Stimulated activated CD4-positive, alpha-beta T cell treated with anti-CD3 and anti-CD28 coated beads, Interleukin-2, amount 100 ng/mL, for 4 hours (primary cell): ENCODE data around the gene IMPDH2.
"Not testable (repeated sequence)": the region's sequence is repeated elsewhere in the genome, so short reads cannot be mapped to it uniquely, and the experiment has no call there.

Source experiments
- DNase-seq: peaks from one replicate; pipeline ENCODE4 v3.0.0-alpha.2; 2020; ENCODE audit warnings: low read depth

Gene IMPDH2

GRCh38 chr3:49021213-49021812 is 7.9 kb downstream of the IMPDH2 start:
- peak; percentile 98 for DNase-seq

DNA sequence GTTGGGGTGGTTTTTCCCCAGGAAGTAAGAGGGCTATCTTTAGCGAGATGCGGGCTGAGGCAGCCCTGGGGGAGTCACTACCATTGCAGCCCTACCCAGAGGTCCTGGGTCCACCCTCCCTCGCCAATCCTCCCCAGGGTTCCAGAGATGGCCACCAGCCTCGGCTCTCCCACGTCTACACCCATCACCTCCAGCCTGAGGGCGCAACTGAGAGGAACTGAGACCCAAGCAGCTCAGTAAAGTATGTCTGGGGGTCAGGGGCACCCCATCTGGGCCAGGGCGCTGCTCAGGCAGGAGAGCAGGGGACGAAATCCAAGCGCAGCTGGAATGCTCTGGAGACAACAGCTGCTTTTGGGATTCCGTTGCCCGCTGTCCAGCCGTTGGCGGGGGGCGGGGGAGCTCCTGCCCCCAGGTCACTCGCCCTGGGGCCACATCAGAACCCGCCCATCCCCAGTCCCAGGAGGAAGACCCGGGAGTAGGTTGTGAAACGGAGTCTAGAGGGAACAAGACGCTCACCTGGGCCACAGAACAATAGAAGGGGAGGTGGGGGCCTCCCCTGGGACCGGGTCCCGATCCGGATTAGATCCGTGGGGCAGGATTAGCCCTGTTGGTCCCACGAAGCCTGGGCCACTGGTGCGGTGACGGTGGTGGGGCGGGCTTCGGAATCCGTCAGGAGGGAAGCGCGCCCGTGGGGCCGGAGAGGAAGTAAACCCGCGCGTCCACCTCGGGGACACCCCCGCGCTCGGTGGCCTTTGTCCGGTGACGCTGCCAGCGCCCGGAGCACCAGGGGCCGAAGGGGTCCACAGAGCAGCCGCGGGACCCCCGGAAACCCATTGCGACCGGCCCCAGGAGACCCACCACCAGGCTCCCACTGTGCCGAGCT is 8.6 kb downstream of the IMPDH2 start:
- no peak for DNase-seq

- DNase-seq = no peak
Measured at GRCh38 chr3:49019941-49020329, 9.3 kb downstream of the IMPDH2 start.

- no peak for DNase-seq
Measured at GRCh38 chr3:49018707-49019006, 10.5 kb downstream of the IMPDH2 start.

- peak; percentile 39 for DNase-seq
Measured at GRCh38 chr3:49017971-49018706, 11.1 kb downstream of the IMPDH2 start, which contains the start of gene DALRD3. Gene DALRD3 (minus strand): TSS chr3:49018580. CDS start chr3:49018564, 16 bp downstream.

GRCh38 chr3:49017229-49017970 is 11.8 kb downstream of the IMPDH2 start:
- DNase-seq = no peak

- DNase-seq = no peak
Measured at GRCh38 chr3:49016414-49017228, 12.6 kb downstream of the IMPDH2 start.

GRCh38 chr3:49015765-49016164 is 13.4 kb downstream of the IMPDH2 start:
- no peak for DNase-seq

DNA sequence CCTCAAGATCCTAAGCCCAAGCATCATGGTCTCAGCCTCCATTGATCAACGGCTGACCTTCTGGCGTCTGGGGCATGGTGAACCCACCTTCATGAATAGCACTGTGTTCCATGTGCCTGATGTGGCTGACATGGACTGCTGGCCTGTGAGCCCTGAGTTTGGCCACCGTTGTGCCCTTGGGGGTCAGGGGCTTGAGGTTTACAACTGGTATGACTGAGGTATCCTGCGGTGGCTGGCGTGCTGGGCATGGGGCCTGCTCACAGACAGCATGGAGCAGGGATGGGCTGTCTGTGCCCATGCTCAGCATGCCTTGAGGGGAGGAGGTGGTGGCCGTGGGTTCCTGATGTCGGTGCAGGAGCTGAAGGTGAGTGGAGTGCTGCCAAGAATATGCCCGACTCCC is 14.1 kb downstream of the IMPDH2 start:
- DNase-seq = no peak

GRCh38 chr3:49013738-49014660 is 15.2 kb downstream of the IMPDH2 start:
- DNase-seq = no peak

DNA sequence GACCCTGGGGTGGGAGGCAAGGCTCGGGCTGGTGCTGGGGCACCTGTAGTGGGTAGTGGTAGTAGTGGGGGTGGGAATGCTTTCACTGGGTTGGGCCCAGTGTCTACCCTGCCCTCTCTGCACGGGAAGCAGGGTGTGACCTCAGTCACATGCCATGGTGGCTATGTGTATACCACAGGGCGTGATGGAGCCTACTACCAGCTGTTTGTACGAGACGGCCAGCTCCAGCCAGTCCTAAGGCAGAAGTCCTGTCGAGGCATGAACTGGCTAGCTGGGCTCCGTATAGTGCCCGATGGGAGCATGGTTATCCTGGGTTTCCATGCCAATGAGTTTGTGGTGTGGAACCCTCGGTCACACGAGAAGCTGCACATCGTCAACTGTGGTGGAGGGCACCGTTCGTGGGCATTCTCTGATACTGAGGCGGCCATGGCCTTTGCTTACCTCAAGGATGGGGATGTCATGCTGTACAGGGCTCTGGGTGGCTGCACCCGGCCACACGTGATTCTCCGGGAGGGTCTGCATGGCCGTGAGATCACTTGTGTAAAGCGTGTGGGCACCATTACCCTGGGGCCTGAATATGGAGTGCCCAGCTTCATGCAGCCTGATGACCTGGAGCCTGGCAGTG is 16.0 kb downstream of the IMPDH2 start:
- DNase-seq = no peak

DNA sequence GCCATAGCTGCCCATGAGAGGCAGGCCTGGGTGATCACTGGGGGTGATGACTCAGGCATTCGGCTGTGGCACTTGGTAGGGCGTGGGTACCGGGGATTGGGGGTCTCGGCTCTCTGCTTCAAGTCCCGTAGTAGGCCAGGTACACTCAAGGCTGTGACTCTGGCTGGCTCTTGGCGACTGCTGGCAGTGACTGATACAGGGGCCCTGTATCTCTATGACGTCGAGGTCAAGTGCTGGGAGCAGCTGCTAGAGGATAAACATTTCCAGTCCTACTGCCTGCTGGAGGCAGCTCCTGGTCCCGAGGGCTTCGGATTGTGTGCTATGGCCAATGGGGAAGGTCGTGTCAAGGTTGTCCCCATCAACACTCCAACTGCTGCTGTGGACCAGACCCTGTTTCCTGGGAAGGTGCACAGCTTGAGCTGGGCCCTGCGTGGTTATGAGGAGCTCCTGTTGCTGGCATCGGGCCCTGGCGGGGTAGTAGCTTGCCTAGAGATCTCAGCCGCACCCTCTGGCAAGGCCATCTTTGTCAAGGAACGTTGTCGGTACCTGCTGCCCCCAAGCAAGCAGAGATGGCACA is 16.7 kb downstream of the IMPDH2 start:
- no peak for DNase-seq

- DNase-seq = no peak
Measured at GRCh38 chr3:49009396-49009795, 19.8 kb downstream of the IMPDH2 start.

DNA sequence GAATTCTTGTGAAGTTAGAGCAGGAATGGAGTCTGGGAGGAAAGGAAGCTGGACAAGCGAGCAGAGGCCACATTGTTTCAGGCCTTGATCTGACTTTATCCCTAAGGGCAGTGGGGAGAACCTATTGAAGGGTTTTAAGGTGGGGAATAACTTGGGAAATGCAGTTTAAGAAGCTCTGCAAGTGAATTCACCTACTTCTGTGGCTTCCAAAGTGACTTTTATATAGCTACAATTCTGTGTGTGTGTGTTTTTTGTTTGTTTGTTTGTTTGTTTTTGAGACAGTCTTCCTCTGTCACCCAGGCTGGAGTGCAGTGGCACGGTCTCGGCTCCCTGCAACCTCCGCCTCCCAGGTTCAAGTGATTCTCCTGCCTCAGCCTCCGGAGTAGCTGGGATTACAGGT is 20.6 kb downstream of the IMPDH2 start:
- DNase-seq = not testable (repeated sequence)

GRCh38 chr3:49007771-49008528 is 21.2 kb downstream of the IMPDH2 start:
- peak; percentile 94 for DNase-seq

GRCh38 chr3:49007068-49007770 is 22.0 kb downstream of the IMPDH2 start, which contains the start of gene WDR6:
Gene WDR6 (plus strand): TSS chr3:49007391. CDS start chr3:49007432, 41 bp downstream.
- DNase-seq = peak; percentile 97

GRCh38 chr3:49006408-49007067 is 22.7 kb downstream of the IMPDH2 start:
- no peak for DNase-seq
